Thymus (tissue), 11 donors: ENCODE measurements around the gene FUCA2. TPM values are rescaled to one million over a fixed set of nuclear protein-coding genes. Genes with fewer than 3 reads are reported as not detected.

Source experiments
- DNase-seq, 9 donors: peaks; one replicate each; pipeline ENCODE4 v3.0.0-alpha.2; 2013; ENCODE audit warnings: low spot score in 9 of 9, low read depth in 6 of 9, missing footprints in 1 of 9
- H3K27ac ChIP-seq, 2 donors: one replicate each; pipeline ENCODE4 v1.5.1; 2013; ENCODE audit warnings: control low read depth in 1 of 2, low read depth in 1 of 2, low read length in 1 of 2, mild to moderate bottlenecking in 1 of 2, moderate library complexity in 1 of 2
- H3K27me3 ChIP-seq, 2 donors: one replicate each; pipeline ENCODE4 v1.5.1; 2013; ENCODE audit warnings: low read length in 1 of 2; ENCODE audit not compliant: control insufficient read depth in 2 of 2, insufficient read depth in 1 of 2
- H3K36me3 ChIP-seq, 2 donors: one replicate each; pipeline ENCODE4 v1.5.1; 2013; ENCODE audit warnings: low read length in 1 of 2, mild to moderate bottlenecking in 1 of 2, moderate library complexity in 1 of 2; ENCODE audit not compliant: control insufficient read depth in 2 of 2, insufficient read depth in 2 of 2
- H3K4me1 ChIP-seq, 2 donors: one replicate each; pipeline ENCODE4 v1.5.1; 2013; ENCODE audit warnings: low read length in 2 of 2; ENCODE audit not compliant: control insufficient read depth in 2 of 2, insufficient read depth in 2 of 2
- H3K4me3 ChIP-seq, 2 donors: one replicate each; pipeline ENCODE4 v1.5.1; 2013; ENCODE audit warnings: low read length in 2 of 2, control low read depth in 1 of 2, mild to moderate bottlenecking in 1 of 2
- H3K9me3 ChIP-seq, 2 donors: one replicate each; pipeline ENCODE4 v1.5.1; 2013; ENCODE audit warnings: low read length in 1 of 2, mild to moderate bottlenecking in 1 of 2; ENCODE audit not compliant: control insufficient read depth in 2 of 2, insufficient read depth in 1 of 2
- WGBS: extraction: QIAGEN DNeasy Blood & Tissue Kit; methylation state at CpG from one replicate; pipeline ENCODE4 v1.1.7; 2013; 5-methylcytosine and 5-hydroxymethylcytosine counted together
- polyA plus RNA-seq: library from polyadenylated mRNA; stranded (reverse); fragments of 200-250 nt; gene quantifications from one replicate; pipeline ENCODE4 v1.2.3, GENCODE V29; 2013
- total RNA-seq: library from RNA; stranded (reverse); fragments of 120-200 nt; gene quantifications from one replicate; pipeline ENCODE4 v1.2.4, GENCODE V29; 2013
- donor health status: healthy.

FUCA2 gene
- total and polyA plus RNA-seq, 2 donors = 6.3 to 11.8 TPM

DNA sequence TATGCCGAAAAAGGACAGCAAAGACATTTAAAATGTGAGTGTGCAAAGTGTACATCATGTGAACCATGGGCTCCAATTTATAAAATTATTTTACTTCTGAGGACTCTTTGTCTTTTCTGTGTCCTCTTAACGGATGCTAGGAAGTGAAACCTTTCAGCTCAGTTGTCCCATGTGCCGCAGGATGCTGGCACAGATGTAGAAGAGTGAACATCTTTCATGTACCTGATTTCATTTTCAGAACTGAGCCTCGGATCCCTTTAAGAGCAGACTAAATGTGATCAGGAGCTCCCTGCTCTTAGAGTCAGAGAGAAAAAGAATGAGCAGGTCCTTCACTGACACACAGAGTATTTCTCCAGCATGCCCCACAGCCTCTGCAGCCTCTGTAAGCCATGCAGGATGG, 27.6 kb upstream of the FUCA2 start:
- no peak for DNase-seq
- Histone ChIP-seq H3K4me3 (no peak overlapping the region), H3K4me1 (peaks cover 2 to 9% of the 10 kb centered on the region in 2 donors), H3K27me3 (peaks cover 3 to 20% of the 10 kb centered on the region in 2 donors), H3K36me3 (no peaks in the 10 kb centered on the region), H3K27ac (no peak overlapping the region), H3K9me3 (no peaks in the 10 kb centered on the region)
- WGBS = 98% methylated on average over 4 of the region's 4 CpGs

DNA sequence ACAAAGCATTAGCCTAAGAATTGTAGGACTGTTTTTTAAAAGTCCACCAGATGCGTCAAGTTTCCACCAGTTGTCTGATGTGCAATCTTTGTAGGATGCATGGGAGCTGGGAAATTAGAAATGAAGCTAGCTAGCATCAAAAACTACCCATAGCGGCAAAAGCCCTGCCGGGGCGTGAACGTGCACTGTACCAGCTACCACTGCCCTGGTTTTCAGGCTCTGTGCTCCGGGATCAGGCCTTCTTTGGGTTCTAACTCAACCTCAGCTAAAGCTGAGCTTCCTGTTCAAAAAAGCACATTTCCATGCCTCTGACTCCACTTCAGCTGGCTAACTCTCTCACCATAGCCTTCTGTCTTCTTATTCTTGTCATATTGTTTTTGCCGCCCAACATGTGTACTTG, 26.9 kb upstream of the FUCA2 start:
- no peaks in the 10 kb centered on the region for H3K9me3 ChIP-seq
- 95% methylated on average over 7 of the region's 7 CpGs for WGBS
- peaks cover 3 to 20% of the 10 kb centered on the region in 2 donors for H3K27me3 ChIP-seq
- no peak for DNase-seq
- no peak overlapping the region for H3K4me3 ChIP-seq
- no peak overlapping the region for H3K27ac ChIP-seq
- H3K36me3 ChIP-seq = no peaks in the 10 kb centered on the region
- H3K4me1 ChIP-seq = peaks cover 2 to 9% of the 10 kb centered on the region in 2 donors

DNA sequence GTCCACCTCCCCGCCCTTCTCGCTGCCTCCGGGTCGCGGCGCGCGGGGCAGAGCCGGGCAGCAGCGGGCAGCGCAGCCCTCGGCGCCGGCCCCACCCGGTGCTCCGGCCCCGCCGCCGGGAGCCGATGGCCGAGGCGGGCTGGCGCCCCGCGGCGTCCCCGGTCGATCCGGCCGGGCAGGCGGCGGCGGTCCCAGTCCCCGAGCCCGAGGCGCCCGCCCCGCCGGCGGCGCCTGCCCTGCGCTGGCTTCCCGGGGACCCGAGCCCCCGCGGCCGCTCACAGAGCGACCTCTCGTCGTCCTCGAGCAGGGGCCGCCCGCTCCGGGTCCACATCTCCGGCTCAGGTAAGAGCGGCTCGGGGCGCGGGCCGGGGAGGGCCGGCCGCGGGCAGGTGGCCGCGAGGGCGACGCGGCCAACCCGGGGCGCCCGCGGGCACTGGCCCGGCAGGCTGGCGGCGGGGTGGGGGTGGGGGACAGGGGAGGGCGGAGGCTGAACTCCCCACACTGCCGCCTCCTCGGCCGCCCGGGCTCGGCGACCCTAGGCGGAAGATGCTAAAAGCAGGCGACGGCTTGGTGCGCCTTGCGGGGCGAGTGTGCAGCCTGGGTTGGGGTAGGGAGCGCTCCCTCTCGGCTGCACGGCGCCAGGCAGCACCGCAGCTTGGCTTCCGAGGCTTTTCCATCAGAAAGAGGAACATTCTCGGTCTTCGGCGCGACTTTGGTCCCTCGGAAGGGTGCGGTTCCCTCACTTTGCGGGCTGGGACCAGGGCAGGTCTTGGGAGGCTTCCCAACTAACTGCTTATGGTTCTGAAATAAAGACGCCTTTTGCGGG, 25.6 kb upstream of the FUCA2 start:
- WGBS = under 1% methylated on average over 103 of the region's 103 CpGs
- DNase-seq = peak in 3 of 9 donors; percentile 38 to 65 (median 51)
- Histone ChIP-seq H3K4me3 (peak overlapping the region; percentile 44 to 82), H3K27me3 (peaks cover 3 to 20% of the 10 kb centered on the region in 2 donors), H3K4me1 (peaks cover 2 to 9% of the 10 kb centered on the region in 2 donors), H3K9me3 (no peaks in the 10 kb centered on the region), H3K36me3 (no peaks in the 10 kb centered on the region), H3K27ac (peak overlapping the region in 1 of 2 donors; percentile 40)

- 4% methylated on average over 27 of the region's 27 CpGs for WGBS
- Histone ChIP-seq H3K27me3 (peaks cover 3 to 20% of the 10 kb centered on the region in 2 donors), H3K36me3 (no peaks in the 10 kb centered on the region), H3K4me1 (peaks cover 2 to 12% of the 10 kb centered on the region in 2 donors), H3K9me3 (no peaks in the 10 kb centered on the region), H3K27ac (peak overlapping the region in 1 of 2 donors; percentile 60), H3K4me3 (peak overlapping the region; percentile 33 to 82)
- peak in 3 of 9 donors; percentile 15 to 52 (median 33) for DNase-seq
Observed at GRCh38 chr6:143536461-143536865, 24.9 kb upstream of the FUCA2 start.

DNA sequence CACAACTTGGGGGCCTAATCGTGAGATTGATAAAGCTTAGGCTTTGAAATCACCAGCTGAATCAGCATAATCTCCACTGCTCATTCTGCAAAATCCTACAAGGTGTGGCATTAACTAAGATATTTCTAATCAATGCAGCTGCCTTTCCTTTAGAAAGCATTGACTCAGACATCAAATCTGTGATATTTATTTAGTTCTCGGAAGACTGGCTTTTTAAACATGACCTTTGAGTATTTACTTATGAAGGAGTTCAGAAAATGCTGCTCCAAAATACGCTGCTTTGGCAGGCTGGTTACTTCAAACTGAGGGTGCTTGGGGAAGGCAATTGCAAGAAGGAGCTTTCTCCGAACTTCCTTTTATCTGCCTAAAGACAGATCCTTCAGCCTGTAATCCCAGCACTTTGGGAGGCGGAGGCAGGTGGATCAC, 23.7 kb upstream of the FUCA2 start:
- Histone ChIP-seq H3K4me3 (no peak overlapping the region), H3K36me3 (no peaks in the 10 kb centered on the region), H3K9me3 (no peaks in the 10 kb centered on the region), H3K27ac (no peak overlapping the region), H3K4me1 (peaks cover 2 to 12% of the 10 kb centered on the region in 2 donors), H3K27me3 (peaks cover 3 to 20% of the 10 kb centered on the region in 2 donors)
- DNase-seq = no peak
- 99% methylated on average over 5 of the region's 5 CpGs for WGBS

DNA sequence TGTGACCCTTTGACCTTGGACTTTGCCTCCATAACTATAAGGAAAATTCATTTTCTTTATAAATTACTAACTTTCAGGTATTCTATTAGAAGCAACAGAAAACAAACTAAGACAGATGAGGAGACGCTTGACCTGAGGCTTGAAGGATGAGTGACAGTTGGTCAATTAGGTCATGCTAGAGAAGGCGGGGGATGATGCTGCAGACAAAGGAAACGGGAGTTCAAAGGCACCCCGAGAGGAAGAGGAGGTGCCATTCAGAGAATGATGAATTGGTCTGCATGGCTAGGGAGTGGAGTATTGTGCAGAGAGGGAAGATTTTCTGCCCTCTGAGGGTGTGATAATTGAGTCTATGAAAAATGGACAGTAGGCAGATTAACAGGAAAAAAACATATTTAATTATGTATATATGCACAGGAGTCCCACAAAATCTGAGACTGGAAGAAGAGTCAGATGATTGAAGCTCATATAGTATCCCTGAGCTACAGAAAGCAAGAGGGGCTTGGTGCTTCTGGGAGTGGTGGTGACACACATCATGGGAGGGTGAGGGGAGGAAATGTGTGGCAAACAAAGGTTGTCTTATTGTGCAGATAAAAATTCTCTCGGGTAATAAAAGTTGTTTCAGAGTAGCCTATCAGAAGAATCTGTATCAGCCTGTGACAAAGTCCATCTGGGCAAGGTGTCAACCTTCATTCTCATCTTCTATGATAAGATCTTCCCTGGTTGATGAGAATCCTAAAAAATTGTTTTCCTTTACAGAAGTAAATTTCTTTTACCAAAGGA, 20.4 kb upstream of the FUCA2 start:
- 76% methylated on average over 5 of the region's 5 CpGs for WGBS
- Histone ChIP-seq H3K27ac (no peak overlapping the region), H3K27me3 (peaks cover 1 to 10% of the 10 kb centered on the region in 2 donors), H3K4me1 (peaks cover 0 to 9% of the 10 kb centered on the region in 2 donors), H3K36me3 (no peaks in the 10 kb centered on the region), H3K4me3 (no peak overlapping the region), H3K9me3 (no peaks in the 10 kb centered on the region)
- no peak for DNase-seq

GRCh38 chr6:143529095-143529494, 17.6 kb upstream of the FUCA2 start:
- H3K4me3 ChIP-seq = no peak overlapping the region
- no peaks in the 10 kb centered on the region for H3K27me3 ChIP-seq
- H3K27ac ChIP-seq = no peak overlapping the region
- no peaks in the 10 kb centered on the region for H3K36me3 ChIP-seq
- peaks cover 0 to 9% of the 10 kb centered on the region in 2 donors for H3K4me1 ChIP-seq
- WGBS = 74% methylated on average over 2 of the region's 2 CpGs
- no peaks in the 10 kb centered on the region for H3K9me3 ChIP-seq
- no peak for DNase-seq

DNA sequence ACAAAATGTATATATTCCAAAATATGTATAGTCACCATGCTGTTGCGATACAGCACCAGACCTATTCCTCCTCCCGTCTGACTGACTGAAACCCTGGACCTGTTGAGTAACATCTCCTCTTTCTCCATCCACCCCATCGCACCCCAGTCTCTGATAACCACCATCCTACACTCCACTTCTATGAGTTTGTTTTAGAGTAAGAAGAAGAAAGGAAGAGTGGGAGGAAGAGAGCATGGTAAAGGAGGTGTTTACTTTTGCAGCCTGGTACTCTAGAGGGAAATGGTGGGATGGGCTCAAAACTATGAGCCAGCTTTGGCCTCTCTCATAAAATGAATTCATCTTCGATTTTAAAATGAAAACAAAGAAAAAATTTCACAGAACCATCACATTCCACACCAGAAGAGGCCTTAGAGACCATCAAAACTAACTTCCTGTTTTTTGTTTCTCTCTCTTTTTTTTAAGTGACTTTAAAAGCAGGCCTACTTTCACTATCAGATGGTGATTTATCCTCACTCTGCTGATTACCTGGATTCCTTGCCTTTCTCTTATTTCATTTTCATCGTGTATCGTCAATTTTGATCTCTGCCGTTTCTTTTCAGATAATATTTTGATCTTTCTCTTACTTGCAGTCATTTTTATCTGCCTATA, 16.8 kb upstream of the FUCA2 start:
- no peaks in the 10 kb centered on the region for H3K9me3 ChIP-seq
- WGBS = 85% methylated on average over 7 of the region's 7 CpGs
- H3K27ac ChIP-seq = peak overlapping the region; percentile 10 to 37
- peaks cover 0 to 9% of the 10 kb centered on the region in 2 donors for H3K4me1 ChIP-seq
- DNase-seq = peak in 1 of 9 donors; percentile 33
- no peaks in the 10 kb centered on the region for H3K36me3 ChIP-seq
- H3K27me3 ChIP-seq = no peaks in the 10 kb centered on the region
- no peak overlapping the region for H3K4me3 ChIP-seq
